GM20000 (cell line): Measurements from ENCODE around the gene RAB12.

Experiments used
- DNase-seq: peaks from one replicate; pipeline ENCODE4 v3.0.0; 2012; ENCODE audit warnings: low spot score
- TF ChIP-seq, protein P1 (sequence below): IDR thresholded peaks from 2 replicates; pipeline ENCODE4 v1.5.1; 2012; ENCODE audit warnings: mild to moderate bottlenecking, control low read depth; ENCODE audit errors: extremely low read depth, missing control alignments

The RAB12 gene

DNA sequence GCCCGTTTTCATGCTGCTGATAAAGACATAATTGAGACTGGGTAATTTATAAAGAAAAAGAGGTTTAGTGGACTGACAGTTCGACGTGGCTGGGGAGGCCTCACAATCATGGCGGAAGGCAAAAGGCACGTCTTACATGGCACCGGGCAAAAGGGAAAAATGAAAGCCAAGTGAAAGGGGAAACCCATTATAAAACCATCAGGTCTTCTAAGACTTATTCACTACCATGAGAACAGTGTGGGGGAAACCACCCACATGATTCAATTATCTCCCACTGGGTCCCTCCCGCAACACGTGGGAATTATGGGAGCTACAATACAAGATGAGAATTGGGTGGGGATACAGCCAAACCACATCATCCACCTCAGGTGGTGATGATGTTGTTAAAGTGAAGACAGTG, 3.3 kb upstream of the RAB12 start:
- TF ChIP-seq, protein P1, sequence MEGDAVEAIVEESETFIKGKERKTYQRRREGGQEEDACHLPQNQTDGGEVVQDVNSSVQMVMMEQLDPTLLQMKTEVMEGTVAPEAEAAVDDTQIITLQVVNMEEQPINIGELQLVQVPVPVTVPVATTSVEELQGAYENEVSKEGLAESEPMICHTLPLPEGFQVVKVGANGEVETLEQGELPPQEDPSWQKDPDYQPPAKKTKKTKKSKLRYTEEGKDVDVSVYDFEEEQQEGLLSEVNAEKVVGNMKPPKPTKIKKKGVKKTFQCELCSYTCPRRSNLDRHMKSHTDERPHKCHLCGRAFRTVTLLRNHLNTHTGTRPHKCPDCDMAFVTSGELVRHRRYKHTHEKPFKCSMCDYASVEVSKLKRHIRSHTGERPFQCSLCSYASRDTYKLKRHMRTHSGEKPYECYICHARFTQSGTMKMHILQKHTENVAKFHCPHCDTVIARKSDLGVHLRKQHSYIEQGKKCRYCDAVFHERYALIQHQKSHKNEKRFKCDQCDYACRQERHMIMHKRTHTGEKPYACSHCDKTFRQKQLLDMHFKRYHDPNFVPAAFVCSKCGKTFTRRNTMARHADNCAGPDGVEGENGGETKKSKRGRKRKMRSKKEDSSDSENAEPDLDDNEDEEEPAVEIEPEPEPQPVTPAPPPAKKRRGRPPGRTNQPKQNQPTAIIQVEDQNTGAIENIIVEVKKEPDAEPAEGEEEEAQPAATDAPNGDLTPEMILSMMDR, result no peak
- no peak for DNase-seq

DNA sequence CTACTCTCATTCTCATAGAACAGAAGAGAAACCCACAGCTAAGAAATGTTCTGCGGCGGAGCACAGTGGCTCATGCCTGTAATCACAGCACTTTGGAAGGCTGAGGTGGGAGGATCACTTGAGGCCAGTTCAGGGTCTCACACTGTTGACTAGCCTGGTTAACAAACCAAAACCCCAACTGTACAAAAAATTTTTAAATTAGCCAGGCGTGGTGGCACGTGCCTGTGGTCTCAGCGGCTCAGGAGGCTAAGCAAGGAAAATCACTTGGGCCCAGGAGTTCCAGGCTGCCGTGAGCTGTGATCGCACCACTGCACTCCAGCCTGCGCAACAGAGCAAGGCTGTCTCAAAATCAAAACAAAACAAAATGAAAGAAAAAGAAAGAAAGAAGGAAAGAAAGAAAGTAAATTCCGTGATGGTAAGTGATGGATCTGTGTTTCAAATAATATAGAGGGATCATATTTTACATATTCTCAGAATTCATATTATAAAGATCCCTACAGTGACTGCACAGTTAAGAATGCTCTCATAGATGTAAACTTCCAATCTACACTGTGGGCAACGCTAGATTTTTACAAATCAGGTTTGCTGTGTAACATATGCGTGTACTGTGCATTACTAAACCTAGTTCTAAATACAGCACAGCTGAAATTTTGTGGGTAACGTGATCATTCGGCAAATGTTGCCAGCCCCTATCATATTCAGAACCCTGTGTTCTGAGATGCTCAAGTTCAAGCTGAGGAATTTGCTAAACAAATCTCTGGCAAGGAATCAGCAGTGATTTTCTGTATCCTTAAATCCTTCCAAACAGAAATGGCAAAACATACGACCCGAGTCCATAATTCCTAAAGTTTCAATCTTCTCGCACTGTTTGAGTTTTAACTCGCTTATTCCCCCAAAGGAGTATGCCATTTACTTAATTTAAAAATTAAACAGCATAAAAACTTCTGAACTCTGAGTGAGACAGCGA, 1.2 kb upstream of the RAB12 start:
- DNase-seq, result no peak
- TF ChIP-seq, protein P1, result no peak

DNA sequence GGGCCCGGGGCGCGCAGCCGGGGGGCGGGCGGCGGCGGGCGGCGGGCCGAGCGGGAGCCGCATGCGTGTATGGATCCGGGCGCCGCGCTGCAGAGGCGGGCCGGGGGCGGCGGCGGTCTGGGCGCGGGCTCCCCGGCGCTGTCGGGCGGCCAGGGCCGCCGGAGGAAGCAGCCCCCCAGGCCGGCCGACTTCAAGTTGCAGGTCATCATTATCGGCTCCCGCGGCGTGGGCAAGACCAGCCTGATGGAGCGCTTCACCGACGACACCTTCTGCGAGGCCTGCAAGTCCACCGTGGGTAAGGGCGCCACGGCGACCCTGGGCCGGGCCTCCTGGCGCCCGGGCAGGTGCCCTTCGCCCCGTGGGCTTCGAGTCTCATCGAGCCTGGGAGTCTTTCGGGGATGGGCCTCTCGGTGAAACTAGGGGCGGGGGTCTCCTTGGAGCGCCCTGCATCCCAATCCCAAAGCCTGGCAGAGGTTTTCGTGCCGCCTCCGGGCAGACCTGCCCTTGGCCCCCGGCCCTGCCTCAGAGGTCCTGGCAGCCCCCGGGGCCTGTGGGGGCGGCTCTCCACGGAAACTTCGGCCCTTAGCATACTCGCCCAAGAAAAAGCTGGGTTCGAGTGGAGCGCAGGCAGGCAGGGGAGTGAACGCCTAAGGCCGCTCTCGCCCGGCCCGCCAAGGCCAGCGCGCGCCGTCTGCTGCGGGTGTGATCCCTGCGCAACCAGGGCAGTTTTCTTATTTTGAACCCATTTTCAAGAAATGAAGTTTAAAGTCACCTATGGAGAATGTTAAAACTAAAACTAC, 622 bp downstream of the RAB12 start:
- no peak for DNase-seq
- TF ChIP-seq, protein P1, result no peak

DNA sequence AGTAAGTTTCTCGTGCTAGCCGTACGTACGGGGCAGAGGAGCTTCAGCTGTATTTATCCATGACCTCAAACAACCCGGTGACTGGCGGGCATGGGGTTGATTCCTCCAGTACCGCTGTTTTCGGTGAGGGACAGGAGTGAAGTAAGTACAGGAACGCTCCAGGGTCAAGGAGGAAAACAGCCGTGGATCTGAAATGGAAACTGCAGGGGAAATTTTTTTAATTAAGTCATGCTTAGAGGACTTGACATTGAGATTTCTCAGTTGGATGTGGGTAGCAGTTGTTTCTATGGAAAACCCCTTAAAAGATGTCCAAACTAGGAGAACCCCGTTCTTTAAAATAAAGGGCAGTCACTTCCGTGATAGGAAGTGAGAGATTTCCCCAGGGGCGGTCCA, 1.2 kb downstream of the RAB12 start:
- DNase-seq, result no peak
- TF ChIP-seq, protein P1, result no peak

DNA sequence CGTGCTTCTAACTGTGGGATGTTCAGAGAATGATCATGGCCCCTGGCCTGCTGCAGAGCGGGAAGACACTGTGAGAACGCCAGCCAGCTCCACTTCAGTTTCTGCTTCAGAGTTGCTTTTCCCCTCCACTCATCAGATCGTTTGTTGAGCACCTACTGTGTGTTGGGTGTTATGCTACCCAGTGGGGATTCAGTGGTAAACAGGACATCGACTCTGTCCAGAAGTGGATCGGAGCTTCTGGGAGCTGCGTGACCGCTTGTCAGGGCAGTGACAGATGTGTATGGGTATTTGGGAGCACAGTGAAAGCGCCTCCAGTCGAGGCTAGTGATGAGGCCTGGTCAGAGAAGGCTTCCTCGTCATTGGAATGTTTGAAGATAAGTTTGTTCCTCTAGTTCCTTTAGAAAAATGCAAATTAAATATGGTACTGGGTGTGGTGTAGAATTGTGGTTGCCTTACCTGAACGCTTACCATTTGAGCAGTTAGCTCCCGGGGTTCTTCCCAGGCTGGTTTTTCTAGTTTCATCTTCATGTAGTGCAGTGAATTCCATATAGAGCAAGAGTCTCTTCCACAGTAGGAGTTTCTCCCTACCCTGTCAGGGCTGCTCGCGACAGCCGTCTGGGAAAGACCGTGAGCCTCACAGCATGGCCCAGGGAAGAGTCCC, 2.8 kb downstream of the RAB12 start:
- TF ChIP-seq, protein P1, result no peak
- no peak for DNase-seq

DNA sequence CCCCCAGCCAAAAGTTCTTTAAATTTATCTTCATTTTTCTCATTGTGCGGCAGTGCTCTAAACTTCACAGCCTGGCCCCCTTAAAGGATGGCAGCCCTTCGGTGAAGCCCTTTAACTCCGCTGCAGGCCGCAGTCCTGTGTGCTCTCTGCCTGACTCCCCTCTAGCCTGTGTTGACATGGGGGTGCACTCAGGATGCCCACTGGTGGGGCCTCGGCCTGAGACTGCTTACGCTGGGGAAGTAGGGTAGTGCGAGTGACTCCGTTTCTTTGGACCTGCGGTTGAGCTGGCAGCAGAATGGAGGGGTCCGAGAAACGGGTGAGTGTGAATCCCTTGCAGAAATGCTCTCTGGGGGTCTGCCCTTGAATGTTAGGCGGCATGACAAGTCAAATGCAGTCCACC, 5.6 kb downstream of the RAB12 start:
- DNase-seq, result no peak
- TF ChIP-seq, protein P1, result no peak
